Suprapubic skin (tissue), 4 donors: ENCODE measurements around the gene ANKRD28. TPM values are rescaled to one million over a fixed set of nuclear protein-coding genes. Genes with fewer than 3 reads are reported as not detected.

ENCODE experiments used
- DNase-seq, 2 donors: peaks; one replicate each; pipeline ENCODE4 v3.0.0-alpha.2; 2019; ENCODE audit warnings: low spot score in 2 of 2
- H3K27ac ChIP-seq: fragments of 200-600 bp; sonication (generic); one replicate; pipeline ENCODE4 v1.5.1; 2019
- H3K27me3 ChIP-seq: fragments of 200-600 bp; sonication (generic); one replicate; pipeline ENCODE4 v1.5.1; 2019
- H3K36me3 ChIP-seq: fragments of 200-600 bp; sonication (generic); one replicate; pipeline ENCODE4 v1.5.1; 2019
- H3K4me1 ChIP-seq: fragments of 200-600 bp; sonication (generic); one replicate; pipeline ENCODE4 v1.5.1; 2019
- H3K4me3 ChIP-seq: fragments of 200-600 bp; sonication (generic); one replicate; pipeline ENCODE4 v1.5.1; 2019; ENCODE audit warnings: mild to moderate bottlenecking
- H3K9me3 ChIP-seq: fragments of 200-600 bp; sonication (generic); one replicate; pipeline ENCODE4 v1.5.1; 2019
- EP300 ChIP-seq: sonication (generic); formaldehyde crosslinking; IDR thresholded peaks from one replicate; pipeline ENCODE4 v1.6.1; 2017; ENCODE audit warnings: antibody characterized with exemption
- POLR2A ChIP-seq, 2 donors: fragments of 450-650 bp; IDR thresholded peaks; one replicate each; pipeline ENCODE4 v1.6.1; 2017; ENCODE audit warnings: antibody characterized with exemption in 2 of 2, mild to moderate bottlenecking in 2 of 2, moderate library complexity in 2 of 2
- POLR2AphosphoS5 ChIP-seq, 3 donors: sonication (generic); formaldehyde crosslinking; IDR thresholded peaks; one replicate each; pipeline ENCODE4 v1.6.1; 2017; ENCODE audit warnings: antibody characterized with exemption in 3 of 3
- WGBS: methylation state at CpG from one replicate; pipeline ENCODE4 v1.1.5; 2018; 5-methylcytosine and 5-hydroxymethylcytosine counted together
- total RNA-seq, 4 donors: library from RNA; depleted of rRNA; stranded (reverse); fragments of >200 nt; gene quantifications; one replicate each; pipeline ENCODE4 v1.1.0, GENCODE V29; 2016
- TF ChIP-seq, protein P1 (sequence below), 2 donors: fragments of 200-600 bp in 1 of 2; fragments of 450-650 bp in 1 of 2; sonication (generic) in 1 of 2; IDR thresholded peaks; one replicate each; pipeline ENCODE4 v1.5.1; 2016 to 2019; ENCODE audit warnings: antibody characterized with exemption in 2 of 2, mild to moderate bottlenecking in 1 of 2, moderate library complexity in 1 of 2

The ANKRD28 gene
- total RNA-seq, 4 donors from 2014 or later = 24.4 to 62.3 (median 48.3) TPM

DNA sequence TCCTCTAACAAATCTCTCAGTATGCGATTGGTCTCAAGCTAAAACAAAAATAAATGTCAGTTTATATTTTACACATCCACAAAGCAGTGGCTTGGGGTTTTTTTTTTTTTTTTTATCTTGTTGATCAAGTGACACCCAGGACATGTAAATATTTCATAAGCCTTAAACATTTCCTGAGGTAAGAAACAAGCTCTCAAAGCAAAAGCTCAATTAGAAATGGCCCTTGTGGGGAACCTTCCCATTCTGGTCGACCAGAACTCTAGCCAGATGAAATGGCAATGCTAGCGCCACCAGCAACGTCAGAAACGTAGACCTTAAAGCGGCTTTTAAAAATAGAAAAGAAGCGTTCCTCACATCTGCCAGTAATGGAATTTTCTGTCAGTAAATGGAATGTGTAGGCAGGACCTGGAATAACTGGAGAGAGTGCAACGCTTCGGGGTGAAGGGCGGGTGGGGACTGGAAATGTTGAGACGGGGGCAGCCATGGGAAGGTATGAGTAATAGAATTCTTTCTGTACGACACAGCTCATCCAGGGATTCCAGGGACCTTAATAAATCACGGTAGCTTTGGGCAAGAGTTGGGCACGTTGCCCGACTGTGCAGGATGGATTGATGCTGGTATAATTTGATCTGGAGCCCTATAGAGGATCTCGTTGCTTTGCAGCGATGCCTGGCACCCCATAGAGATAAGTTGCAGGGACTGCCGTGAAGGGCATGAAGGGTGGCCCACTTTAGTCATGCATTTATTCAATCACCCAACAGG is 151.9 kb downstream of the ANKRD28 start:
- no peaks in the 10 kb centered on the region for H3K9me3 ChIP-seq
- H3K27me3 ChIP-seq = no peaks in the 10 kb centered on the region
- peak overlapping the region; percentile 84 for H3K27ac ChIP-seq
- TF ChIP-seq EP300 = no peak
- TF ChIP-seq, protein P1, sequence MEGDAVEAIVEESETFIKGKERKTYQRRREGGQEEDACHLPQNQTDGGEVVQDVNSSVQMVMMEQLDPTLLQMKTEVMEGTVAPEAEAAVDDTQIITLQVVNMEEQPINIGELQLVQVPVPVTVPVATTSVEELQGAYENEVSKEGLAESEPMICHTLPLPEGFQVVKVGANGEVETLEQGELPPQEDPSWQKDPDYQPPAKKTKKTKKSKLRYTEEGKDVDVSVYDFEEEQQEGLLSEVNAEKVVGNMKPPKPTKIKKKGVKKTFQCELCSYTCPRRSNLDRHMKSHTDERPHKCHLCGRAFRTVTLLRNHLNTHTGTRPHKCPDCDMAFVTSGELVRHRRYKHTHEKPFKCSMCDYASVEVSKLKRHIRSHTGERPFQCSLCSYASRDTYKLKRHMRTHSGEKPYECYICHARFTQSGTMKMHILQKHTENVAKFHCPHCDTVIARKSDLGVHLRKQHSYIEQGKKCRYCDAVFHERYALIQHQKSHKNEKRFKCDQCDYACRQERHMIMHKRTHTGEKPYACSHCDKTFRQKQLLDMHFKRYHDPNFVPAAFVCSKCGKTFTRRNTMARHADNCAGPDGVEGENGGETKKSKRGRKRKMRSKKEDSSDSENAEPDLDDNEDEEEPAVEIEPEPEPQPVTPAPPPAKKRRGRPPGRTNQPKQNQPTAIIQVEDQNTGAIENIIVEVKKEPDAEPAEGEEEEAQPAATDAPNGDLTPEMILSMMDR (IDR thresholded peaks at IDR 0.05) = no peak
- TF ChIP-seq POLR2AphosphoS5 (IDR thresholded peaks at IDR 0.05) = no peak
- no peak for TF ChIP-seq POLR2A (IDR thresholded peaks at IDR 0.05)
- peaks cover 31% of the 10 kb centered on the region for H3K4me1 ChIP-seq
- H3K36me3 ChIP-seq = peaks cover 4% of the 10 kb centered on the region
- WGBS = 33% methylated on average over 18 of the region's 18 CpGs
- no peak overlapping the region for H3K4me3 ChIP-seq
- peak in 1 of 2 donors; percentile 82 for DNase-seq

DNA sequence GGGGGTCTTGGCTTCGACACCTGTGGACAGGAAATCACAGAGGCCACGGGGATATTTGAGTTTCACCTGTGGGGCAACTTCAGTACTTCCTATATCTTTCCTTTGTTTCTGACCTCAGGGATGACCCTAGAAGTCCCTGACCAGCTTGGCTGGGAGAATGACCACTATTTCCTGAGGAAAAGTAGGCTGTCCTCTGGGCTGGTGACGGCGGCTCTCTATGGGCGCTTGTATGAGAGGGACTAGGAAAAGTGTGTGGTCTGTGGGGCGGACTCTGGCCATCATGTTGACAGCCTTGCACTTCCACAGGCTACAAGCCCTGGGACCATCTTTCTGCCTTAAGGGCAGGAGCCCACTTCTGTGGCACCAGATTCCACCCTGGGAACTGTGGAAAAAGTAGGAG is 152.5 kb downstream of the ANKRD28 start:
- H3K36me3 ChIP-seq = peaks cover 4% of the 10 kb centered on the region
- TF ChIP-seq EP300 (no peak), POLR2A (IDR thresholded peaks at IDR 0.05) (no peak), POLR2AphosphoS5 (IDR thresholded peaks at IDR 0.05) (no peak)
- TF ChIP-seq, protein P1 (IDR thresholded peaks at IDR 0.05) = no peak
- H3K27ac ChIP-seq = peak overlapping the region; percentile 84
- 98% methylated on average over 6 of the region's 6 CpGs for WGBS
- no peaks in the 10 kb centered on the region for H3K9me3 ChIP-seq
- no peak overlapping the region for H3K4me3 ChIP-seq
- DNase-seq = no peak
- no peaks in the 10 kb centered on the region for H3K27me3 ChIP-seq
- peaks cover 31% of the 10 kb centered on the region for H3K4me1 ChIP-seq

DNA sequence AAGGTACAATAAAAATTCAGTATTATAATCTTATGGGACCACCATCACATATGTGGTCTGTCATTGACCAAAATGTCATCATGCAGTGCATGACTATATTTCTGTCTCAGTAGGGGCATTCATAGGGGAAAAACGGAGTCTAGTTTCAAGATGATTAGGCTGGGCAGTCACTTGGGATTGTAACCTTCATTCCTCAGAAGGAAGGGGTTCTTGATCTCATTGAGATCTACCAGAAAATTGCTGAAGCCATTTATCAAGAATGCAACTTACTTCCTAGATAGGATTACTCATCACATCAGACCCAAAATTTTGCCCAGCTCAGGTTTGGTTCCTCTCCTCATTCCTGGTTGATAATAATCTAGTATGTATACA is 158.9 kb downstream of the ANKRD28 start:
- H3K4me1 ChIP-seq = peaks cover 25% of the 10 kb centered on the region
- WGBS = 74% methylated on average over 1 of the region's 1 CpG

DNA sequence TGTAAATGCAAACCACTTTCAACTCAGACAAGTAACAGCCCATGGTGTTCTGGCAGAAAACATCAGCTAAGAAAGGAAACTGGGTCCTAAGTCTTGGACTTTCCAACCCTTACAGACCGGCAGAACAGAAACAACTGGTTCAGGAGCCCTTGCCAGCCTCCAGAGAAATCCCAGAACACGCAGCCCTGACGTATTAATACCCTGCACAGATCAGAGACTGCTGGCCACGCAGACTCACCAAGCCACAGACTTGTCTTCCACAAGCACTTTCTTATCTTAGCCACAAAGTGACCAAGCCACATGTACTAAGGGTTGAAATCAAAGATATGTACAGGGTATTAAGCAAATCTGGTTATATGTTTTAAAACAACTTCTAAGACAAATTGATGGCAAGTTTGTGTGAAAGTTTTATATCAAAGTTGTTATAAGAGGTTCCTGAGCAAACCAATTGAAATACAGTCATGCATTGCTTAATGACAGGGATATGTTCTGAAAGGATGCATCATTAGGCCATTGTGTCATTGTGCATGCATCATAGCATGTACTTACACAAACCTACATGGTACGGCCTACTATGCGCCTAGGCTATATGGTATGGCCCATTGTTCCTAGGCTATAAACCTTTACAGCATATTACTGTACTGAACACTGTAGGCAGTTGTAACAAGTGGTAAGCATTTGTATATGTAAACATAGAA is 159.4 kb downstream of the ANKRD28 start:
- no peak overlapping the region for H3K27ac ChIP-seq
- 78% methylated on average over 6 of the region's 6 CpGs for WGBS

More for the DNA sequence above, 158.9 kb downstream of the ANKRD28 start:
- Histone ChIP-seq H3K9me3 (no peaks in the 10 kb centered on the region), H3K36me3 (no peaks in the 10 kb centered on the region), H3K4me3 (no peak overlapping the region), H3K27me3 (no peaks in the 10 kb centered on the region), H3K27ac (no peak overlapping the region)
- TF ChIP-seq EP300 (no peak), POLR2A (IDR thresholded peaks at IDR 0.05) (no peak), POLR2AphosphoS5 (IDR thresholded peaks at IDR 0.05) (no peak)
- TF ChIP-seq, protein P1 (IDR thresholded peaks at IDR 0.05) = no peak
- no peak for DNase-seq

More for the DNA sequence above, 159.4 kb downstream of the ANKRD28 start:
- Histone ChIP-seq H3K27me3 (no peaks in the 10 kb centered on the region), H3K4me1 (peaks cover 29% of the 10 kb centered on the region), H3K4me3 (no peak overlapping the region), H3K9me3 (no peaks in the 10 kb centered on the region), H3K36me3 (no peaks in the 10 kb centered on the region)
- DNase-seq = no peak
- TF ChIP-seq POLR2AphosphoS5 (IDR thresholded peaks at IDR 0.05) = no peak
- TF ChIP-seq POLR2A (IDR thresholded peaks at IDR 0.05) = no peak
- no peak for TF ChIP-seq EP300
- TF ChIP-seq, protein P1 (IDR thresholded peaks at IDR 0.05) = no peak
